IPS-20b (cell line): ENCODE measurements around the gene DFFB.

Experiments
- H3K27ac ChIP-seq: one replicate; pipeline ENCODE4 v1.5.1; 2013; ENCODE audit warnings: low read length
- H3K27me3 ChIP-seq: 2 replicates; pipeline ENCODE4 v1.6.1; 2013; ENCODE audit warnings: mild to moderate bottlenecking, low read length, inconsistent platforms; ENCODE audit not compliant: insufficient read depth
- H3K36me3 ChIP-seq: 2 replicates; pipeline ENCODE4 v1.6.1; 2013; ENCODE audit warnings: low read depth, mild to moderate bottlenecking, inconsistent platforms, low read length, moderate library complexity; ENCODE audit not compliant: insufficient read depth
- H3K4me1 ChIP-seq: 2 replicates; pipeline ENCODE4 v1.6.1; 2013; ENCODE audit warnings: mild to moderate bottlenecking, control low read depth, inconsistent platforms, low read length, moderate library complexity; ENCODE audit not compliant: insufficient read depth
- H3K4me3 ChIP-seq: 2 replicates; pipeline ENCODE4 v1.5.1; 2013; ENCODE audit warnings: mild to moderate bottlenecking, low read length, inconsistent platforms
- H3K9ac ChIP-seq: 2 replicates; pipeline ENCODE4 v1.6.1; 2013; ENCODE audit warnings: low read depth, mild to moderate bottlenecking, inconsistent platforms, low read length, moderate library complexity
- H3K9me3 ChIP-seq: 2 replicates; pipeline ENCODE4 v1.6.1; 2013; ENCODE audit warnings: mild to moderate bottlenecking, low read depth, low read length, inconsistent platforms; ENCODE audit not compliant: insufficient read depth

DFFB gene

DNA sequence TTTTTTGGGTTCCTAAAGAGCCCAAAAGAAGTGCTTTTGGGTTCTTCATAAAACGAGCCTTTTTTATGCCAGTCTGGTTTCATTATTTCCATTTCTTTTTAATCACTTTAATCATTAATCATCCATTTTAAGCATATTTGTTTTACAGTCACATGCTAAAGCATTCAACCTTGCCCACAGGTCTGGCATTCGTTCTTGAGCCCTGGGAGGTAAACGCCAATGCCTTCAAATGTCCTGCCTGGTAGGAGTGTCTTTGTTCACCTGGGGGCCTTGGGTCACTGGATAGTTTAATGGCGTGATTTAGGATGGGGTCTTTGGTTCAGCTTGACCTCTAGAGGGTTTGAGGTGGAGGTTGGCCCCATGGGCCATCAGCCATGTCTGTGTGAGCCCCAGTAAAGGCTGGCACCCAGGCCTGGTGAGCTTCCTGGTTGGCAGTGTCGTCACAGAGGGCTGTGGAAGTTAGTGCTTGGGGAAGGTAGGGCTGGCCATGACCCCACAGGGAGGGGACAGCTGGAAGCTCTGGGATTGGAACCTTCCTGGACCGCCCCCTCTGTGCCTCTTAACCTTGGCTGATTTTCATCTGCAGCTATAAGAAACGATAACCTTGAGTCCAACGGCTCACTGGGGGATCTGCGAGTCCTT is 22.6 kb downstream of the DFFB start:
- no peaks in the 10 kb centered on the region for H3K36me3 ChIP-seq
- H3K27me3 ChIP-seq = no peaks in the 10 kb centered on the region
- no peak overlapping the region for H3K9ac ChIP-seq
- no peak overlapping the region for H3K4me3 ChIP-seq
- H3K9me3 ChIP-seq = peaks cover 8% of the 10 kb centered on the region
- H3K27ac ChIP-seq = no peak overlapping the region
- no peaks in the 10 kb centered on the region for H3K4me1 ChIP-seq

DNA sequence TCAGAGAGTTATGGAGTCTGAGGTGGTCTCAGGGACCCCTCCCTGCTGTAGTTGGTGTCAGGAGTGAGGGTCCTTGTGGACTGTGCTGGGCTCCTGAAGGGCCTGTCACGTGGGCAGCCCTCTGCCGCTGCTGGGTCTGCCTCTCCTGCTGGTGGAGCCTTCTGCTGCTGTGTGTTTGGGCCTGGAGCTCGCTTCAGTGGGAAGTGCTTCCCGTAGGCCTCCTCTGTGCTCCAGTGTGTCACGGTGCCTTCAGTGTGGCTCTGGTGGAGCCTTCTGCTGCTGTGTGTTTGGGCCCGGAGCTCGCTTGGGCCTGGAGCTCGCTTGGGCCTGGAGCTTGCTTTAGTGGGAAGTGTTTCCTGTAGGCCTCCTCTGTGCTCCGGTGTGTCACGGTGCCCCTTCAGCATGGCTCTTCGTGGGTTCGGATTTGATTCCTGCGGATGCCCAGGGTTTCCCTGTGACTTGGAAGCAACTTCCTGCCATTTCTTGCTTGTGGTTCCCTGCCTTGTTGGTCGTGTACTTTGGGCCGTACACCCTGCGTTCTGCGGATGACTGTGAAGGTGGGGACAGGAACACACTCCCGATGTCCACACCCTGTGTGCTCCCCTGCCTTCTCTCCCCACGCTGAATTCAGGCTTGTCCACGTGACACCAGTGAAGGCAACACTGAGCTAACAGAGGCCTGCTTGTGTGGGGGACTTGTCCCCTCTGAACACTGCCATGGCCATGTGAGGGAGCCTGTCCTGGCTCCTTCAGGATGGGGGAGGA is 23.3 kb downstream of the DFFB start:
- no peak overlapping the region for H3K9ac ChIP-seq
- H3K9me3 ChIP-seq = peaks cover 8% of the 10 kb centered on the region
- H3K36me3 ChIP-seq = 0 out of 2 replicates have a peak, but pooled peaks cover 3% of the 10 kb centered on the region
- no peak overlapping the region for H3K4me3 ChIP-seq
- no peak overlapping the region for H3K27ac ChIP-seq
- no peaks in the 10 kb centered on the region for H3K4me1 ChIP-seq
- no peaks in the 10 kb centered on the region for H3K27me3 ChIP-seq

GRCh38 chr1:3881193-3881480 is 23.9 kb downstream of the DFFB start:
- 0 out of 2 replicates have a peak, but pooled peaks cover 3% of the 10 kb centered on the region for H3K36me3 ChIP-seq
- H3K9ac ChIP-seq = no peak overlapping the region
- H3K9me3 ChIP-seq = peaks cover 8% of the 10 kb centered on the region
- no peak overlapping the region for H3K27ac ChIP-seq
- H3K4me3 ChIP-seq = no peak overlapping the region
- H3K4me1 ChIP-seq = no peaks in the 10 kb centered on the region
- no peaks in the 10 kb centered on the region for H3K27me3 ChIP-seq

GRCh38 chr1:3883194-3883925 is 26.1 kb downstream of the DFFB start:
- no peak overlapping the region for H3K4me3 ChIP-seq
- no peak overlapping the region for H3K9ac ChIP-seq
- H3K4me1 ChIP-seq = no peaks in the 10 kb centered on the region
- H3K27me3 ChIP-seq = no peaks in the 10 kb centered on the region
- peaks cover 8% of the 10 kb centered on the region for H3K9me3 ChIP-seq
- peaks cover 14% of the 10 kb centered on the region; the same call in 1 of the 2 replicates for H3K36me3 ChIP-seq
- no peak overlapping the region for H3K27ac ChIP-seq

DNA sequence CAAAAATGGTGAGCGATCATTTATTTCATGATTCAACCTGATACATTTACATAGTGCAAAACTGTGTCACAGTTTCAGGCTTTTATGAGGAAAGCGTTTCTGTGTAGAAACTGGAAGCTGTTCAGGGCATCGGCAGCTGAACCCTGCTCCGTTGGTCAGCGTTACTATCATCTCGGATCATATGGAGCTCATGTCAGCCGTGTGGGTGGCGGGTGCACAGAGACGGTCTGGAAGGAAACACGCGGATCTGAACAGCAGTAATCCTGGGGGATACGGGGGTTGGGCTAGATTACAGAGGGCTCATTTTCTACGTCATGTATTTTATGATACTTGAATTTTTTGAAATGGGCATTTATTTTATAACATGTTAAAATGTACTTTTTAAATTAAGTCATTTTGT is 27.7 kb downstream of the DFFB start:
- Histone ChIP-seq H3K9ac (no peak overlapping the region), H3K9me3 (no peaks in the 10 kb centered on the region), H3K27ac (no peak overlapping the region), H3K36me3 (peaks cover 24% of the 10 kb centered on the region), H3K4me3 (no peak overlapping the region), H3K27me3 (no peaks in the 10 kb centered on the region), H3K4me1 (no peaks in the 10 kb centered on the region)

DNA sequence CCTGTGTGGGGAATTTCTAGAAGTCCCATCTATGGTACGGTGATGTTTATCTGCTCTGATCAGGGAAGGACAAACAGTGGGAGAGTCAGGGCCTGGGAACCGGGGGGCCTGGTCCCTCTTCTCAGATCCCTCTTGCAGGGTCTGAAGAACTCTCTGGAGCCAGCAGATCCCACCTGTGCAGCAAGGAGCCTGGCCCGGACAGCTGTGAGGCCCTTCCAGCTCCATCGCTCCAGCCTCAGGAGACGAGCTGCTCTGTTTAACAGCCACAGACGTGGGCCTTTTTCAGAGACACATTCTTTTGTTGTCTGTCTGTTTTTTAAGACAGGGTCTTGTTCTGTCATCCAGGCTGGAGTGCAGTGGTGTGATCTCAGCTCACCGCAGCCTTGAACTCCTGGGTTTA is 28.3 kb downstream of the DFFB start:
- no peaks in the 10 kb centered on the region for H3K9me3 ChIP-seq
- H3K27ac ChIP-seq = no peak overlapping the region
- H3K27me3 ChIP-seq = no peaks in the 10 kb centered on the region
- H3K4me1 ChIP-seq = no peaks in the 10 kb centered on the region
- peaks cover 30% of the 10 kb centered on the region for H3K36me3 ChIP-seq
- no peak overlapping the region for H3K4me3 ChIP-seq
- no peak overlapping the region for H3K9ac ChIP-seq

DNA sequence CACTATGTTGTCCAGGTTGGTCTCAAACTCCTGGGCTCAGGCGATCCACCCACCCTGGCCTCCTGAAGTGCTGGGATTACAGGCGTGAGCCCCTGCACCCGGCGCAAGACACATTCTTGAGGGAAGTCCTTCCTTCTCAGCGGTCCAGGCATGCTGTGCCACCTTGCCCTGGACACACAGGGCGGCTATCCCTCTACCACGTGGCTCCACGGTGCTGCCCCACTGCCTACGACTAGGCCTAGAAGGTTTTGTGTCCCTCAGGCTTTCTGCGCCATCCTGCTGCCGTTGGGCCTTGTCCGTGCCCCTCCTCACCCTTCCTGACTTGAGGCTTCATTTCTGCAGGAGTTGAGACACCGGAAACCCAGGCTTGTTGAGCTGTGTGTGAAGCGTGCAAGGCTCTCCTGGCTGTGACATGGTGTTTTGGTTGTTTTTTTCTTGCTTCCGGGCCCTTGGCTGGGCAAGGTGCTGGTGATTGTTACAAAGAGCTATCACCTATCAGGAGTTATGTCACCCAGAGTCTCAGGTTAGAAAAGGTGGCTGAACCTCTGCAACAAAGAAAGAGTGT is 28.9 kb downstream of the DFFB start:
- H3K27me3 ChIP-seq = no peaks in the 10 kb centered on the region

DNA sequence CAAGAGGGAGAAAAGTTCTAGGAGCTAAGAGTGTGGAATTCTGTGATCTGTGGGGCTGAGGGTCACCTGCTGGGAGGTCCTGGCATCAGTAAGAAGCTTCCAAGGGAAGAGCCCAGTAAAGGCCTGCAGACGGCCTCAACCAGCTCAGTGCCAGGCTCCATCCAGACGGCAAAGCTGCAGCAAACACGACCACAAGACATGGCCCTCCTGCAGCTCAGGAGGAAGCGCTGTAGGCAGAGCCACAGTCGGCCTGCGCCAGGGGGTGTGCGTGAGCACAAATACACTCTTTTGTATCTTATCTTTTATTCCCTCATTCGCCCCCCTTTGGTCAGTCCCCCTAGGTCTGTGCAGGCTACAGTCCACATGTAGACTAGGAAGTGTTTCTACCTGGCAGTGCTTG is 29.4 kb downstream of the DFFB start:
- H3K27ac ChIP-seq = no peak overlapping the region
- no peaks in the 10 kb centered on the region for H3K9me3 ChIP-seq
- H3K27me3 ChIP-seq = no peaks in the 10 kb centered on the region
- H3K4me1 ChIP-seq = no peaks in the 10 kb centered on the region
- H3K36me3 ChIP-seq = peaks cover 39% of the 10 kb centered on the region
- H3K9ac ChIP-seq = no peak overlapping the region
- H3K4me3 ChIP-seq = no peak overlapping the region

More for the DNA sequence above, 28.9 kb downstream of the DFFB start:
- Histone ChIP-seq H3K36me3 (peaks cover 36% of the 10 kb centered on the region), H3K9me3 (no peaks in the 10 kb centered on the region), H3K4me3 (no peak overlapping the region), H3K4me1 (no peaks in the 10 kb centered on the region), H3K9ac (no peak overlapping the region), H3K27ac (no peak overlapping the region)

DNA sequence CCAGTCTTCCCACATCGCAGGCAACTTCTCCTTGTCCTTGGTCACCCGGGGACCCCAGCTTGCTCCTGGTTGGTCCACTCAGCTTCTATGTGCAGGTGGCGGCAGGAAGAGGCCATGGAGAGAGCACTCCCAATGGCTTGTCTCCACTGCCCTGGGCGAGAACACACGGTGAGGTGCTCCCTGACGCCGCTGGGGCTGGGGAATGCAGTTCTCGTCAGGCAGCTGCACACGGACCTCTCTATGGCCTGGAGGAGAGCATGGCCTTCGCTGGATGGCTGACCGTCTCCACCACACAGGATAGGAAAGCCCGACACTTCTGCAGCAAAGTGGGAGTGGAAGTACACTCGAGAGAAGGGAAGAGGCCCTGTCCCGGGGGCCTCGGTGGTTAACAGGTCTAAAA is 31.0 kb downstream of the DFFB start:
- H3K9ac ChIP-seq = no peak overlapping the region
- no peaks in the 10 kb centered on the region for H3K27me3 ChIP-seq
- H3K27ac ChIP-seq = no peak overlapping the region
- H3K4me1 ChIP-seq = no peaks in the 10 kb centered on the region
- no peaks in the 10 kb centered on the region for H3K9me3 ChIP-seq
- no peak overlapping the region for H3K4me3 ChIP-seq
- peaks cover 46% of the 10 kb centered on the region for H3K36me3 ChIP-seq

DNA sequence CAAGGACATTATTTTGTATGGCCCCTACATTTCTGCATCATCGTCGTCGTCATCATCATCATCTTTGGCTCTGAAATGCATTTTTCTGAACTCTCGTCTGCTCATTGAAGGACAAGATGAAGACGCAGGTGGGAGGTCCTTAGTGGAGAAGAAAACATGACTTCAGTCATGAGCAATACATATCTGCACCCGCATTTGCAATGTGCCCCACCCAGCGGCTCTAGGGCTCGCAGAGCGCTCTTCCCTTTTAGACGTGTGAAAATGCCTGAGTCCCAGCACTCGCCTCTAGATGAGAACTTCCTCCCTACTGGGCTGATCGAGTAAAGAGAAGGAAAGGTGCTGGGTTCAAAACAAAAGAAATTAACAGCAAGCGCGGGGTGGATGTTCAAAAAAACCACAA is 32.7 kb downstream of the DFFB start:
- no peak overlapping the region for H3K4me3 ChIP-seq
- no peak overlapping the region for H3K27ac ChIP-seq
- no peak overlapping the region for H3K9ac ChIP-seq
- no peaks in the 10 kb centered on the region for H3K9me3 ChIP-seq
- no peaks in the 10 kb centered on the region for H3K4me1 ChIP-seq
- H3K27me3 ChIP-seq = no peaks in the 10 kb centered on the region
- H3K36me3 ChIP-seq = peaks cover 46% of the 10 kb centered on the region

DNA sequence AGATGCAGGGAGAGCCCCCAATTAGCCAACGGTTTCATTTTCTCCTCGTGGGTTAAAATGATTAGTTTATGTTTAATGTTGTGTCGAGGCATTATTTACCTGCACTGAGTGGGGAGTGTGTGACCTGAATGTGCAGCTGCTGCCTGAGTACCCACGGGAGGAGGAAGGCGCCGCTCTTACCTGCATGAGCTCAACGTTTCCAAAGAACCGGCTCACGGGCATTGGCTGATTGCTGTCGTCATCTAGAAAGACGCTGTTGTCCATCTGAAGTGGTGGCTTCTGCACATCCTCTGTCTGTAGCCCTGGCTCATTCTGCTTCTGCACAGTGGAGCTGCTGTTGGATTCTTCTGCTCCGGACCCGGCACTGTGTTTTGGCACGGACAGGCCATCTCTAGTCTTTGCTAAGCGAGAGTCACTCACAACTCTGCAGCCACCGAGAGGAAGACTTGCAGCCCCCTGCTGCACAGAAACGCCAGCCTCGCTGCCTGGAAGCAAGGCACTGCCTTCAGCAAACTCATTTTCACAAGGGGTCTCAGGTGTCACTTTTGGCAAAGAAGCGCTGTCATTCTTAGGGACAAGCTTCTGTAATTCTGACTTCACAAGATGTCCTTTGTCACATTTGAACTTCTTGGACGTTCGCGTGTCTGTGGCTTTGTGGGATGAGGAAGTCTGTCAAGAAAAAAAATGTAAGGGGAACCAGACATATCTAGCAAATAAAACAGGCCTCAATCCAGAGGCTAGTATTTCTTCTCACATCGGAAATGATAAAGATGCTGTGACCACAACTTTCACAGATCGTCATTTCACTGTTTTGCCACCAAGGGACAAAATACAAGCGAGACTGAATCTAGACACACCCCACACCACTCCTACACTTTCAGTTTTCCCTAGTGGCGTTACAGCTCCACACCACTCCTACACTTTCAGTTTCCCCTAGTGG is 33.4 kb downstream of the DFFB start:
- H3K27ac ChIP-seq = no peak overlapping the region
- no peaks in the 10 kb centered on the region for H3K9me3 ChIP-seq
- no peaks in the 10 kb centered on the region for H3K27me3 ChIP-seq
- peaks cover 48% of the 10 kb centered on the region for H3K36me3 ChIP-seq
- no peak overlapping the region for H3K9ac ChIP-seq
- no peak overlapping the region for H3K4me3 ChIP-seq
- H3K4me1 ChIP-seq = no peaks in the 10 kb centered on the region
